Measurements from ENCODE around the gene WNT6.

GRCh38 chr2:218860950-218861381, 1.4 kb downstream of the WNT6 start:
- TF ChIP-seq CTCF (IDR thresholded peaks at IDR 0.05; ENCODE audit: insufficient read depth, low read length, poor library complexity, severe bottlenecking), result no peak
- no peak for TF ChIP-seq EZH2phosphoT487 (conservative IDR thresholded peaks at IDR 0.05; ENCODE audit: low read length)
